Measurements from ENCODE around the gene RNF208. TPM values are rescaled to one million over a fixed set of nuclear protein-coding genes. Genes with fewer than 3 reads are reported as not detected.

RNF208 gene
- total and polyA plus RNA-seq, 9 of the 15 experiments (the other 6 are each of a cell fraction or from before 2014, with no cell fraction given): 0.15 to 6.9 (median 0.50) TPM; not detected in 2

DNA sequence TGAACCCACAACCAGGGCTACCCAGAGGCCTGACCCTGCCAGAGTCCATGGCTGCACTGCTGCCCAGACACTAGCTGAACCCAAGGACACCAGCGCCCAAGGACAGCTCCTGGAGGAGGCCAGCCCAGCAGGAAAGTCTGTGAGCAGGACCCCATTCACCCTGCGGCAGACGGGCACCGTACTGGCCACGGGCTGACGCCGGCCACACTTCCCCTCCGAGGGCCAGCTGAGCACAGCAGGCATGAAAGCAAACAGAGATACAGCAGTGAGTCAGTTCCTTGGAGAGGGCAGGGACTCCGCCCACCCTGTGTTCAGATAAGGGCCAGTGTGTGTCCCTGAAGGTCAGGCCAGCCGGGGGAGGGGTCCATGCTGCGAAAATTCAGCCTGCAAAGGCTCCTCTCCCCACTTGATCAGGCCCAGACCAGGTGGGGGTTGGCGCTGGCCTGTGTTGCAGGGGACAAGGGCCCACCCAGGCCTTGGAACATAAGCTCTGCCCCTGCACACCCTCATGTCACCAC lies 3.2 kb downstream of the RNF208 start (continued):
- TF ChIP-seq, protein P1, sequence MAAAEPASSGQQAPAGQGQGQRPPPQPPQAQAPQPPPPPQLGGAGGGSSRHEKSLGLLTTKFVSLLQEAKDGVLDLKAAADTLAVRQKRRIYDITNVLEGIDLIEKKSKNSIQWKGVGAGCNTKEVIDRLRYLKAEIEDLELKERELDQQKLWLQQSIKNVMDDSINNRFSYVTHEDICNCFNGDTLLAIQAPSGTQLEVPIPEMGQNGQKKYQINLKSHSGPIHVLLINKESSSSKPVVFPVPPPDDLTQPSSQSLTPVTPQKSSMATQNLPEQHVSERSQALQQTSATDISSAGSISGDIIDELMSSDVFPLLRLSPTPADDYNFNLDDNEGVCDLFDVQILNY (CRISPR knock-in tag; IDR thresholded peaks at IDR 0.05): 0 out of 2 replicates have a peak, but pooled peaks have one; percentile 33
- TF ChIP-seq HCFC1 (IDR thresholded peaks at IDR 0.05; ENCODE audit: low read depth, low read length): peak; percentile 37; the same call in 1 of the 2 replicates
- TF ChIP-seq, protein P2, sequence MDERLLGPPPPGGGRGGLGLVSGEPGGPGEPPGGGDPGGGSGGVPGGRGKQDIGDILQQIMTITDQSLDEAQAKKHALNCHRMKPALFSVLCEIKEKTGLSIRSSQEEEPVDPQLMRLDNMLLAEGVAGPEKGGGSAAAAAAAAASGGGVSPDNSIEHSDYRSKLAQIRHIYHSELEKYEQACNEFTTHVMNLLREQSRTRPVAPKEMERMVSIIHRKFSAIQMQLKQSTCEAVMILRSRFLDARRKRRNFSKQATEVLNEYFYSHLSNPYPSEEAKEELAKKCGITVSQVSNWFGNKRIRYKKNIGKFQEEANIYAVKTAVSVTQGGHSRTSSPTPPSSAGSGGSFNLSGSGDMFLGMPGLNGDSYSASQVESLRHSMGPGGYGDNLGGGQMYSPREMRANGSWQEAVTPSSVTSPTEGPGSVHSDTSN (CRISPR knock-in tag; IDR thresholded peaks at IDR 0.05; ENCODE audit: low read depth): no peak
- TF ChIP-seq, protein P2 (tag; conservative IDR thresholded peaks at IDR 0.05; ENCODE audit: low read depth): no peak
- TF ChIP-seq ZNF133 (CRISPR knock-in tag; IDR thresholded peaks at IDR 0.05): 0 out of 2 replicates have a peak, but pooled peaks have one; percentile 69
- TF ChIP-seq KDM1A (IDR thresholded peaks at IDR 0.05): peak in 1 of 2 experiments; percentile 17; a peak in 1 of 4 replicates
- TF ChIP-seq POLR2AphosphoS5 (IDR thresholded peaks at IDR 0.05; ENCODE audit: control insufficient read depth, insufficient read depth, low read depth, low read length): peak; percentile 49; the same call in 1 of the 2 replicates
- 0 out of 4 replicates have a peak, but pooled peaks of 1 of the 2 experiments have one; percentile 59 for TF ChIP-seq TEAD1 (CRISPR knock-in tag; IDR thresholded peaks at IDR 0.05)
- TF ChIP-seq POLR2AphosphoS2 (IDR thresholded peaks at IDR 0.05; ENCODE audit: low read length): peak; percentile 74; the same call in 1 of the 2 replicates
- TF ChIP-seq, protein P3, sequence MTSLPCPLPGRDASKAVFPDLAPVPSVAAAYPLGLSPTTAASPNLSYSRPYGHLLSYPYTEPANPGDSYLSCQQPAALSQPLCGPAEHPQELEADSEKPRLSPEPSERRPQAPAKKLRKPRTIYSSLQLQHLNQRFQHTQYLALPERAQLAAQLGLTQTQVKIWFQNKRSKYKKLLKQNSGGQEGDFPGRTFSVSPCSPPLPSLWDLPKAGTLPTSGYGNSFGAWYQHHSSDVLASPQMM (CRISPR knock-in tag; IDR thresholded peaks at IDR 0.05): no peak
- peak; percentile 71 for TF ChIP-seq RBFOX2 (IDR thresholded peaks at IDR 0.05; ENCODE audit: low read depth, low read length)
- TF ChIP-seq POLR2G (IDR thresholded peaks at IDR 0.05; ENCODE audit: low read depth, low read length): peak; percentile 80
- peak; percentile 86 for TF ChIP-seq TAF9B (IDR thresholded peaks at IDR 0.05; ENCODE audit: partially characterized antibody)
- peak; percentile 77 for TF ChIP-seq NFE2 (IDR thresholded peaks at IDR 0.05; ENCODE audit: low read depth)
- peak; percentile 43 for TF ChIP-seq CBFA2T2 (conservative IDR thresholded peaks at IDR 0.05)
- peak; percentile 39 for TF ChIP-seq ZFP36 (IDR thresholded peaks at IDR 0.05; ENCODE audit: low read depth, low read length, partially characterized antibody)
- TF ChIP-seq STAG1 (CRISPR knock-in tag; IDR thresholded peaks at IDR 0.05; ENCODE audit: borderline replicate concordance): no peak
- TF ChIP-seq NR4A1 (CRISPR knock-in tag; IDR thresholded peaks at IDR 0.05): peak; percentile 96; the same call in 1 of the 2 replicates
- TF ChIP-seq NR4A1 (tag; IDR thresholded peaks at IDR 0.05): peak; percentile 80
- TF ChIP-seq SIN3A (IDR thresholded peaks at IDR 0.05; ENCODE audit: borderline replicate concordance in 2 of 2, control insufficient read depth in 1 of 2, low read depth in 2 of 2, low read length in 2 of 2): peak; percentile 78 to 96
- 0 out of 2 replicates have a peak, but pooled peaks have one; percentile 49 for TF ChIP-seq ZNF75A (CRISPR knock-in tag; IDR thresholded peaks at IDR 0.05)
- no peak for TF ChIP-seq NCOA6 (IDR thresholded peaks at IDR 0.05)
- no peak for TF ChIP-seq BACH1 (tag; IDR thresholded peaks at IDR 0.05)
- peak; percentile 84; the same call in 1 of the 2 replicates for TF ChIP-seq ZNF165 (CRISPR knock-in tag; IDR thresholded peaks at IDR 0.05; ENCODE audit: borderline replicate concordance)
- TF ChIP-seq ZNF583 (CRISPR knock-in tag; IDR thresholded peaks at IDR 0.05): peak; percentile 91
- TF ChIP-seq DMBX1 (CRISPR knock-in tag; IDR thresholded peaks at IDR 0.05; ENCODE audit: borderline replicate concordance): peak; percentile 85
- TF ChIP-seq TRIM24 (IDR thresholded peaks at IDR 0.05): peak in 1 of 2 experiments; percentile 59; a peak in 2 of 4 replicates

Data from K562 (cell line).